OCI-LY3 (cell line): ENCODE data around the gene PTPRD.

Experiments used
- CTCF ChIP-seq: fragments of 200-600, 300-600 bp; sonication (generic); IDR thresholded peaks from 2 replicates; pipeline ENCODE4 v1.5.1; 2014; ENCODE audit warnings: antibody characterized with exemption, low read length, low read depth
- EZH2phosphoT487 ChIP-seq: fragments of 200-600 bp; shearing (Covaris generic); IDR thresholded peaks from 2 replicates; pipeline ENCODE4 v1.6.1; 2018; ENCODE audit warnings: antibody characterized with exemption, mixed run types, low read depth

GRCh38 chr9:8400378-8400777, 2212.4 kb downstream of the PTPRD start:
- TF ChIP-seq CTCF (no peak), EZH2phosphoT487 (no peak)
